MM.1S (cell line): ENCODE data around the gene DDX51.
"Not testable (repeated sequence)": the region's sequence is repeated elsewhere in the genome, so short reads cannot be mapped to it uniquely, and the experiment has no call there.

Experiments
- DNase-seq: peaks from one replicate; pipeline ENCODE4 v3.0.0-alpha.2; 2015
- H2AFZ ChIP-seq: fragments of 300-600 bp; sonication (generic); 2 replicates; pipeline ENCODE4 v1.6.0; 2016; ENCODE audit warnings: antibody characterized with exemption, low read length
- H3F3A ChIP-seq: fragments of 300-600 bp; sonication (generic); 2 replicates; pipeline ENCODE4 v1.6.1; 2016; ENCODE audit warnings: mild to moderate bottlenecking, antibody characterized with exemption, low read length, moderate library complexity, mixed read lengths; ENCODE audit not compliant: insufficient read depth
- H3K27ac ChIP-seq: fragments of 300-600 bp; sonication (generic); 2 replicates; pipeline ENCODE4 v1.5.1; 2016; ENCODE audit warnings: mild to moderate bottlenecking, low read length
- H3K27me3 ChIP-seq: fragments of 300-600 bp; sonication (generic); replicated peaks from 2 replicates; pipeline ENCODE4 v1.6.0; 2016; ENCODE audit warnings: low read length; ENCODE audit not compliant: insufficient read depth
- H3K36me3 ChIP-seq: fragments of 300-600 bp; sonication (generic); replicated peaks from 2 replicates; pipeline ENCODE4 v1.6.1; 2016; ENCODE audit warnings: mild to moderate bottlenecking, low read length, mixed read lengths; ENCODE audit not compliant: insufficient read depth
- H3K4me1 ChIP-seq: fragments of 300-600 bp; sonication (generic); 2 replicates; pipeline ENCODE4 v1.6.1; 2016; ENCODE audit warnings: low read length, mixed read lengths
- H3K4me2 ChIP-seq: fragments of 300-600 bp; sonication (generic); 2 replicates; pipeline ENCODE4 v1.6.0; 2016; ENCODE audit warnings: low read depth, low read length
- H3K4me3 ChIP-seq: fragments of 300-600 bp; sonication (generic); 2 replicates; pipeline ENCODE4 v1.5.1; 2016; ENCODE audit warnings: low read length, mixed read lengths
- H3K79me2 ChIP-seq: fragments of 300-600 bp; sonication (generic); 2 replicates; pipeline ENCODE4 v1.6.1; 2016; ENCODE audit warnings: mixed run types, low read length, mixed read lengths
- H3K9ac ChIP-seq: fragments of 300-600 bp; sonication (generic); 2 replicates; pipeline ENCODE4 v1.6.1; 2016; ENCODE audit warnings: low read length, mixed read lengths
- H3K9me2 ChIP-seq: fragments of 300-600 bp; sonication (generic); replicated peaks from 2 replicates; pipeline ENCODE4 v1.6.1; 2016; ENCODE audit warnings: mild to moderate bottlenecking, low read length, mixed read lengths; ENCODE audit not compliant: insufficient read depth
- H3K9me3 ChIP-seq: fragments of 300-600 bp; sonication (generic); replicated peaks from 2 replicates; pipeline ENCODE4 v1.6.1; 2016; ENCODE audit warnings: mild to moderate bottlenecking, low read length, mixed read lengths; ENCODE audit not compliant: insufficient read depth
- H4K20me1 ChIP-seq: fragments of 300-600 bp; sonication (generic); 2 replicates; pipeline ENCODE4 v1.6.1; 2016; ENCODE audit warnings: mild to moderate bottlenecking, low read length, moderate library complexity, mixed read lengths; ENCODE audit not compliant: insufficient read depth
- EZH2 ChIP-seq: fragments of 300-600 bp; sonication (generic); optimal IDR thresholded peaks from 2 replicates; pipeline ENCODE3; 2017; ENCODE audit warnings: low read depth, mild to moderate bottlenecking, antibody characterized with exemption, low read length, mixed read lengths
- EZH2phosphoT487 ChIP-seq: fragments of 300-600 bp; sonication (generic); IDR thresholded peaks from 2 replicates; pipeline ENCODE4 v1.6.1; 2018; ENCODE audit warnings: antibody characterized with exemption, low read length
- TF ChIP-seq, protein P1 (sequence below): fragments of 300-600 bp; sonication (generic); IDR thresholded peaks from 2 replicates; pipeline ENCODE4 v1.5.1; 2016; ENCODE audit warnings: antibody characterized with exemption, low read length, mixed read lengths

The DDX51 gene

DNA sequence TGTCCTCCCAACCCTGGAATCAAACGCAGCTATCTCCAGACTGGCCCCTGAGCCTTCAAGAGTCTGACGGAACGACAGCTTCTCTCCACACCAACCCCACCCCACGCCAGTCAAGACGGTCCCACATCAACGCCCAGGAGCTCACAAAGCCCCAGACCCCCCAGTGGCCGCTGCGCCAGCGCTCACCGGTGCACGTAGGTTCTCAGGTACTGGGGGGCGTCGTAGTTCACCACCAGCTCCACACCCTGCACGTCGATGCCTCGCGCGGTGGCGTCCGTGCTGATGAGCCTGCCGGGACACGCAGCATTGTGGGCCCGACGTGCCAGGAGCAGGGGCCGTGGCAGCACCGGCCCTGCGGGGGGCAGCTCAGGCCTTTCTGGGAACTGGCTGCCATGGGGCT, 4.2 kb downstream of the DDX51 start:
- Histone ChIP-seq H3K4me3 (no peak overlapping the region), H3F3A (no peaks in the 10 kb centered on the region), H3K27me3 (no peaks in the 10 kb centered on the region), H4K20me1 (no peaks in the 10 kb centered on the region), H3K4me1 (no peaks in the 10 kb centered on the region), H3K27ac (no peak overlapping the region), H3K4me2 (no peak overlapping the region), H3K9ac (no peak overlapping the region), H3K9me3 (no peaks in the 10 kb centered on the region), H2AFZ (no peak overlapping the region), H3K9me2 (no peaks in the 10 kb centered on the region), H3K79me2 (peaks cover 28% of the 10 kb centered on the region), H3K36me3 (no peaks in the 10 kb centered on the region)
- TF ChIP-seq, protein P1, sequence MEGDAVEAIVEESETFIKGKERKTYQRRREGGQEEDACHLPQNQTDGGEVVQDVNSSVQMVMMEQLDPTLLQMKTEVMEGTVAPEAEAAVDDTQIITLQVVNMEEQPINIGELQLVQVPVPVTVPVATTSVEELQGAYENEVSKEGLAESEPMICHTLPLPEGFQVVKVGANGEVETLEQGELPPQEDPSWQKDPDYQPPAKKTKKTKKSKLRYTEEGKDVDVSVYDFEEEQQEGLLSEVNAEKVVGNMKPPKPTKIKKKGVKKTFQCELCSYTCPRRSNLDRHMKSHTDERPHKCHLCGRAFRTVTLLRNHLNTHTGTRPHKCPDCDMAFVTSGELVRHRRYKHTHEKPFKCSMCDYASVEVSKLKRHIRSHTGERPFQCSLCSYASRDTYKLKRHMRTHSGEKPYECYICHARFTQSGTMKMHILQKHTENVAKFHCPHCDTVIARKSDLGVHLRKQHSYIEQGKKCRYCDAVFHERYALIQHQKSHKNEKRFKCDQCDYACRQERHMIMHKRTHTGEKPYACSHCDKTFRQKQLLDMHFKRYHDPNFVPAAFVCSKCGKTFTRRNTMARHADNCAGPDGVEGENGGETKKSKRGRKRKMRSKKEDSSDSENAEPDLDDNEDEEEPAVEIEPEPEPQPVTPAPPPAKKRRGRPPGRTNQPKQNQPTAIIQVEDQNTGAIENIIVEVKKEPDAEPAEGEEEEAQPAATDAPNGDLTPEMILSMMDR, result no peak
- DNase-seq, result no peak

DNA sequence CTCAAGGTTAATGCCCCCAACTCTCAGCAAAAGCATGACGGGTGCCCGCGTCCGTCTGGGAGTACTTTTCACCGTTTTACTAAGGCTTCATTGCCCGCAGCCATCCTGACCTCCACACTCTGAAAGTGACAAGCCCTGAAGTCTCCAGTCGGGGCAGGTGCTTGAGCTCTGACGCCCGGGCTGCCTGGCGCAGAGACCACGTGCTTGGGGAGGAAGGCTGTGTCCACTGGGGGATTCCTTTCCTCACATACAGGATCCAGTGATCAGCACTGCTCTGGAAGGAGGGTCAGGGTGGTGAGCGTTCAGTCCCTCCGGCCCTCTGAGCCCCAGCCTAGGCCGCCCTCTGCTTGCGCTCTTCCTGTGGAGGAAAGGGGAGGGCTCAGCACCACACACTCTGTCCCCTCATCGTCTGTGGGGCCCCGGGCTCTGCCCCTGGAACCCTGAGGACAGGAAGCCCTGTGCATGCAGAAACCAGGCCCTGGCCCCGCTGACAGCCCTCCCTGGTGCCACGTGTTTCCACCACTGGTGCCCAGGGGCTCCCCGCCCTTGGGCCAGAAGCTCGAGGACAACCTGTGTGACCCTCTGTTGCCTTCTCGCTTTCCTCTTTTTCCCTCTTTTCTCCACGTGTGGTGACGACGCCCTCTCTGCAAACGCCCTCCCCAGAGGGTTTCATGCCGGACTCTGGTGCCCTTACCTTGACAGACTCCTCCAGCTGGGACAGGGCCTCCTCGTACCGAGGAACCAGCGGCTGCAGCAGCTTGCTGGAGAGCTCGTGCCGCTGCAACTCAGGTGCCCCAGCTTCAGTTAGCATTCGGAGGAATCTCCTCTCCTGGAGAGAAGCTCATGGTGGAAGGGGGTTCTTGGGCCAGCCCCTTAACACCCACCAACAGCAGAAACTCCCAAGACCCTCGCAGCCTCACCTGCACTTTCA, 4.9 kb downstream of the DDX51 start:
- Histone ChIP-seq H3K9me3 (no peaks in the 10 kb centered on the region), H3K4me2 (no peak overlapping the region), H3K4me1 (no peaks in the 10 kb centered on the region), H3K36me3 (no peaks in the 10 kb centered on the region), H3K4me3 (no peak overlapping the region), H4K20me1 (no peaks in the 10 kb centered on the region), H3K9me2 (no peaks in the 10 kb centered on the region), H3K9ac (no peak overlapping the region), H3K79me2 (peaks cover 21% of the 10 kb centered on the region), H2AFZ (no peak overlapping the region), H3K27ac (no peak overlapping the region), H3F3A (no peaks in the 10 kb centered on the region), H3K27me3 (no peaks in the 10 kb centered on the region)
- DNase-seq, result no peak
- TF ChIP-seq, protein P1, result no peak
- no peak for TF ChIP-seq EZH2
- TF ChIP-seq EZH2phosphoT487, result no peak

DNA sequence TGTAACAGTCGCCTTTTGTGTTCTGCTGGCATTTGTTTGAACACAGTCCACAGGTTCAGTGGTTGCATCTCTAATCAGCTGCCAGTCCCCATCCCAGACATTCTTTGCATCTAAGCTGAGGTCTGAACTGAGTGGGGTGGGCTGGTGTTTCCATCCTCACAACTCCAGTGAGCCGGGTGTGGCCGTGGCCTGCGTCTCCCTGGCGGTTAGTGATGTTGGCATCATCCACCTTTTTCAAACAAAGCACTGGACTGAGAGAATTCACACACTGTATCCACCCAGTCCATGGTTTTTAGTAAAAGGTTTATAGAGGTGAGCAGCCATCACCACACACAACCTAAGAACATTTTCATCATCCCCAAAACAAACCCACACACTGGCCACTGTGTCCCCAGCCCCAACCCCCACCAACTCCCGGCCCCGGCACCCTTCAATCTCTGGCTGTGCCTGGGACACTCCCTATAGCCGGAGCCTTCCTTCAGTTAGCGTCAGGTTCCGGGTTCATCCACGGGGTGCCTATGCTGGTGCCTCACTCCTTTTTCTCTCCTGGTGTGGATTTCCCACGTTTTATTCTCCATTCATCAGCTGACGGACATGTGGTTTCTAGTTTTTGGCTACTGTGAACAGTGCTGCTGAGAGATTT, 6.5 kb downstream of the DDX51 start:
- Histone ChIP-seq H3K4me2 (no peak overlapping the region), H3K4me3 (no peak overlapping the region), H2AFZ (no peak overlapping the region), H3K36me3 (no peaks in the 10 kb centered on the region), H3K27ac (no peak overlapping the region), H3K4me1 (no peaks in the 10 kb centered on the region), H3F3A (no peaks in the 10 kb centered on the region), H3K9me3 (no peaks in the 10 kb centered on the region), H3K27me3 (no peaks in the 10 kb centered on the region), H3K9me2 (no peaks in the 10 kb centered on the region), H3K9ac (no peak overlapping the region), H3K79me2 (peaks cover 10% of the 10 kb centered on the region), H4K20me1 (no peaks in the 10 kb centered on the region)
- no peak for TF ChIP-seq EZH2phosphoT487
- TF ChIP-seq EZH2, result no peak
- TF ChIP-seq, protein P1, result no peak
- no peak for DNase-seq

DNA sequence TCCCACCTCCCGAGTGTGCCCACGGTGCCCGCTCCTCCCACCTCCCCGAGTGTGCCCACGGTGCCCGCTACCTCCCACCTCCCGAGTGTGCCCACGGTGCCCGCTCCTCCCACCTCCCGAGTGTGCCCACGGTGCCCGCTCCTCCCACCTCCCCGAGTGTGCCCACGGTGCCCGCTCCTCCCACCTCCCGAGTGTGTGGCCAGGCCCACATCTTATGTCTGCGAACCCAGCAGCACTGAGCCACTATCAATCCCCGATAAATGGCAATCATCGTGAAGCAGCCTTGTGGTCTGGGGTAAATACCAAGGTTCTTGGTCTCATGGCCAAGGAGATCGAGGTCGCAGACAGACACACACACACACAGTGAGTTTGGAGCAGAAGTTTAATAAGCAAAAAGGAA, 7.9 kb downstream of the DDX51 start:
- H3K79me2 ChIP-seq, DNase-seq, H3K27ac ChIP-seq, H3K36me3 ChIP-seq, H3K9me2 ChIP-seq, H3K4me1 ChIP-seq, H3K4me3 ChIP-seq, H3K4me2 ChIP-seq, H2AFZ ChIP-seq, H3K27me3 ChIP-seq, H3K9me3 ChIP-seq, H3K9ac ChIP-seq, H3F3A ChIP-seq, H4K20me1 ChIP-seq: not testable (repeated sequence)

DNA sequence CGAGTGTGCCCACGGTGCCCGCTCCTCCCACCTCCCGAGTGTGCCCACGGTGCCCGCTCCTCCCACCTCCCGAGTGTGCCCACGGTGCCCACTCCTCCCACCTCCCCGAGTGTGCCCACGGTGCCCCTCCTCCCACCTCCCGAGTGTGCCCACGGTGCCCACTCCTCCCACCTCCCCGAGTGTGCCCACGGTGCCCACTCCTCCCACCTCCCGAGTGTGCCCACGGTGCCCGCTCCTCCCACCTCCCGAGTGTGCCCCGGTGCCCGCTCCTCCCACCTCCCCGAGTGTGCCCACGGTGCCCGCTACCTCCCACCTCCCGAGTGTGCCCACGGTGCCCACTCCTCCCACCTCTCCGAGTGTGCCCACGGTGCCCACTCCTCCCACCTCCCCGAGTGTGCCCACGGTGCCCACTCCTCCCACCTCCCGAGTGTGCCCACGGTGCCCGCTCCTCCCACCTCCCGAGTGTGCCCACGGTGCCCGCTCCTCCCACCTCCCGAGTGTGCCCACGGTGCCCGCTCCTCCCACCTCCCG, 9.4 kb downstream of the DDX51 start:
- not testable (repeated sequence) for H4K20me1 ChIP-seq, H3F3A ChIP-seq, H3K4me3 ChIP-seq, H3K9me2 ChIP-seq, H3K4me2 ChIP-seq, H3K79me2 ChIP-seq, H3K36me3 ChIP-seq, H3K9me3 ChIP-seq, H3K27ac ChIP-seq, DNase-seq, H3K27me3 ChIP-seq, H3K9ac ChIP-seq, H2AFZ ChIP-seq, H3K4me1 ChIP-seq
